Measurements from ENCODE around the gene NRROS.

DNA sequence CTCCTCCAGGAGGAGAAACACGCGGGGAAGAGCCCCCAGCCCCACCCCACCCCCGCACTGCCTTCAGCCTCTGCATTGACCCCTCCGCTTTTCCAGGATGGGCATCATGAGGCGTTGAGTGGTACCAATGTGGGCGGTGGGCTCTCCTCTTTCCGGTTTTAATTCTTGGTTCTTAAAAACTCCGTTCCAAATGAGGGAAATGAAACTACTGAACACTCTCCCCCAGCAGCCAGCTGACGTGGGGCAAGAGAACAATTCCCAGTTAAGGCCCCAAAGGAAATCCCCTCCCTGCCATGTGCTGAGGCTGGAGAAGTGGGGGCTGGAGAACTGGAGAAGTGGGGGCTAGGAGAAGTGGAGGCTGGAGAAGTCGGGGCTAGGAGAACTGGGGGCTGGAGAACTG is 5.3 kb upstream of the NRROS start:
- TF ChIP-seq, protein P1, sequence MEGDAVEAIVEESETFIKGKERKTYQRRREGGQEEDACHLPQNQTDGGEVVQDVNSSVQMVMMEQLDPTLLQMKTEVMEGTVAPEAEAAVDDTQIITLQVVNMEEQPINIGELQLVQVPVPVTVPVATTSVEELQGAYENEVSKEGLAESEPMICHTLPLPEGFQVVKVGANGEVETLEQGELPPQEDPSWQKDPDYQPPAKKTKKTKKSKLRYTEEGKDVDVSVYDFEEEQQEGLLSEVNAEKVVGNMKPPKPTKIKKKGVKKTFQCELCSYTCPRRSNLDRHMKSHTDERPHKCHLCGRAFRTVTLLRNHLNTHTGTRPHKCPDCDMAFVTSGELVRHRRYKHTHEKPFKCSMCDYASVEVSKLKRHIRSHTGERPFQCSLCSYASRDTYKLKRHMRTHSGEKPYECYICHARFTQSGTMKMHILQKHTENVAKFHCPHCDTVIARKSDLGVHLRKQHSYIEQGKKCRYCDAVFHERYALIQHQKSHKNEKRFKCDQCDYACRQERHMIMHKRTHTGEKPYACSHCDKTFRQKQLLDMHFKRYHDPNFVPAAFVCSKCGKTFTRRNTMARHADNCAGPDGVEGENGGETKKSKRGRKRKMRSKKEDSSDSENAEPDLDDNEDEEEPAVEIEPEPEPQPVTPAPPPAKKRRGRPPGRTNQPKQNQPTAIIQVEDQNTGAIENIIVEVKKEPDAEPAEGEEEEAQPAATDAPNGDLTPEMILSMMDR (IDR thresholded peaks at IDR 0.05; ENCODE audit: insufficient read depth, low read length): no peak
- TF ChIP-seq, protein P2, sequence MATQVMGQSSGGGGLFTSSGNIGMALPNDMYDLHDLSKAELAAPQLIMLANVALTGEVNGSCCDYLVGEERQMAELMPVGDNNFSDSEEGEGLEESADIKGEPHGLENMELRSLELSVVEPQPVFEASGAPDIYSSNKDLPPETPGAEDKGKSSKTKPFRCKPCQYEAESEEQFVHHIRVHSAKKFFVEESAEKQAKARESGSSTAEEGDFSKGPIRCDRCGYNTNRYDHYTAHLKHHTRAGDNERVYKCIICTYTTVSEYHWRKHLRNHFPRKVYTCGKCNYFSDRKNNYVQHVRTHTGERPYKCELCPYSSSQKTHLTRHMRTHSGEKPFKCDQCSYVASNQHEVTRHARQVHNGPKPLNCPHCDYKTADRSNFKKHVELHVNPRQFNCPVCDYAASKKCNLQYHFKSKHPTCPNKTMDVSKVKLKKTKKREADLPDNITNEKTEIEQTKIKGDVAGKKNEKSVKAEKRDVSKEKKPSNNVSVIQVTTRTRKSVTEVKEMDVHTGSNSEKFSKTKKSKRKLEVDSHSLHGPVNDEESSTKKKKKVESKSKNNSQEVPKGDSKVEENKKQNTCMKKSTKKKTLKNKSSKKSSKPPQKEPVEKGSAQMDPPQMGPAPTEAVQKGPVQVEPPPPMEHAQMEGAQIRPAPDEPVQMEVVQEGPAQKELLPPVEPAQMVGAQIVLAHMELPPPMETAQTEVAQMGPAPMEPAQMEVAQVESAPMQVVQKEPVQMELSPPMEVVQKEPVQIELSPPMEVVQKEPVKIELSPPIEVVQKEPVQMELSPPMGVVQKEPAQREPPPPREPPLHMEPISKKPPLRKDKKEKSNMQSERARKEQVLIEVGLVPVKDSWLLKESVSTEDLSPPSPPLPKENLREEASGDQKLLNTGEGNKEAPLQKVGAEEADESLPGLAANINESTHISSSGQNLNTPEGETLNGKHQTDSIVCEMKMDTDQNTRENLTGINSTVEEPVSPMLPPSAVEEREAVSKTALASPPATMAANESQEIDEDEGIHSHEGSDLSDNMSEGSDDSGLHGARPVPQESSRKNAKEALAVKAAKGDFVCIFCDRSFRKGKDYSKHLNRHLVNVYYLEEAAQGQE (IDR thresholded peaks at IDR 0.05; ENCODE audit: insufficient replicate concordance, low read depth): no peak

Measured in HL-60 (cell line).